IPS-18c (cell line): ENCODE results near the gene POMC.
A peak's percentile ranks its signal among the peaks of the same experiment; 100 is the strongest.
"Not testable (repeated sequence)": the region's sequence is repeated elsewhere in the genome, so short reads cannot be mapped to it uniquely, and the experiment has no call there.

ENCODE experiments used
- H3K4me3 ChIP-seq: 2 replicates; pipeline ENCODE4 v1.7.0; 2013; ENCODE audit warnings: low read depth, mild to moderate bottlenecking, low read length, moderate library complexity; ENCODE audit not compliant: insufficient read depth
- H3K9me3 ChIP-seq: one replicate; pipeline ENCODE4 v1.6.1; 2013; ENCODE audit warnings: mild to moderate bottlenecking, low read length, moderate library complexity; ENCODE audit not compliant: control insufficient read depth, insufficient read depth

The POMC gene

DNA sequence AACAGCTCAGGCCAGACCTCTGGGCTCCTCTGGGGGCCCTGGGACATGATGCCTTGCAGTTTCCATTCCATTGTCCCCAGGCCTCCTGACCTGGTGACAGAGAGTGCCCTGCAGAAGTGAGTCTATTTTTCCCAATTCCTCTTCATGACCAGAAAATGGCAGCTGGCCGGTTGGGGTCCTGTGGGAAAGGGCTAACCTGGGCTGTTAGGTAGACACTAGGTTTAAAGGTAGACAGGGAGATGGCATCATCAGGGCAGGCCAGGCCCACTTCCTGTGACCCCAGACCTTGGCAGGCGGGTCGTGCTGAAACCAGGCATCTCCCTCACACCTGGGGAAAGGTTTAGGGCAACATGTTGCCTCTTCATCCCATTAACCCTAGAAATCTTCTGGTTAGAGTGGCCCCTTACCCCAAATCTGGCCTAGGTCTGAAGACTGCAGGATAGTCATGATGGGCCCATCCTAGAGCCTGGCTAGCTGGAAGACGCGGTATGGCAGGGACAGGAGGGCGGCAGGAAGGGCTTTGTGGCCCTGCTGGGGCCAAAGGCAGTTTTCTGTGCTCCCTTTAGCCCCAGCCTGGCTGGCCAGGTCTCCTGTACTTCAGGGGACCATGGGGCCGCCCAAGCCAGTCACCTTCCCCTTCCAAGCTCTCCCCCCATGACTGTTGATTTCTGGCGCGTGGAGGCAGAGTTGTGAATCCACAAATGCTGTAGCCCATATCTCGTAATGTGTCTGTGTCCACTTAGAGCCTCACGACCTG lies 10.1 kb downstream of the POMC start:
- no peak overlapping the region for H3K4me3 ChIP-seq

DNA sequence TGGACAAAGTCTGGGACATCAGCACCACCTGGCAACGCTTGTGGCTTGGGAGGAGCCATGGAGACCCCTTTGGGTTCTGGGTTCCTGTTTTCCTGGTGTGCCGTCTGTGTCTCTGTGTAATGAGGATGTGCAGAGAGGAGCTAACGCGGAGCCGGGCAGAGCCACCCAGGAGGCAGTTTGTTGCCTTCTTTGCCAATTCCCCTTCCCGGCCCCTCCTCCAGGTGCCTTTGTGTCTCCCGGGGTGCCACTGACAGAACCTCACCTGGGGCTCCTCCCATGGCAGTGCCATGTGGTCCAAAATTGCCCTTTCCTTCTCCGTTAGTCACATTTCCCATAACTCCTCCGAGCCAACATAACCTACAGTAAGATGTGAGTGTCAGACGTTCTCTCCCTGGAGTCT lies 13.0 kb downstream of the POMC start:
- H3K9me3 ChIP-seq: no peaks in the 10 kb centered on the region
- no peak overlapping the region for H3K4me3 ChIP-seq

More for the DNA sequence above, 10.1 kb downstream of the POMC start:
- no peaks in the 10 kb centered on the region for H3K9me3 ChIP-seq

DNA sequence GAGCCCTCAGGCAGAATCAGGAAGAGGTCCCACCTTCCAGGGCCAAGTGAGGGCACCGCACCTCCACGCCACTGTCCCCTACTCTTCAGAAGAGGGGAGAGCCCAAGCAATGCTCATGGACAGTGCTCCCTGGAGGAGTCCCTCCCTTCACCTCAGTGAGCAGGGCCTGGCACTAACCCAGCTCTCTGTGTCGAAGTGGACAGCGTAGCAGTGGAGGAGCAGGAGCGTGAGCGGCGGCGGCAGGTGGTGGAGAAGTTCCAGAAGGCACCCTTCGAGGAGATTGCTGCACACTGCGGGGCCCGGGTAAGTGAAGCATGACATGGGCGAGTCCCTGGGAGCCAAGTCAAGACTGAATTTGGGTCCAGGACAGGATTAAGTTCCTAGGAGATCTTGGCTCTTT lies 16.7 kb downstream of the POMC start:
- Histone ChIP-seq H3K4me3 (no peak overlapping the region), H3K9me3 (no peaks in the 10 kb centered on the region)

DNA sequence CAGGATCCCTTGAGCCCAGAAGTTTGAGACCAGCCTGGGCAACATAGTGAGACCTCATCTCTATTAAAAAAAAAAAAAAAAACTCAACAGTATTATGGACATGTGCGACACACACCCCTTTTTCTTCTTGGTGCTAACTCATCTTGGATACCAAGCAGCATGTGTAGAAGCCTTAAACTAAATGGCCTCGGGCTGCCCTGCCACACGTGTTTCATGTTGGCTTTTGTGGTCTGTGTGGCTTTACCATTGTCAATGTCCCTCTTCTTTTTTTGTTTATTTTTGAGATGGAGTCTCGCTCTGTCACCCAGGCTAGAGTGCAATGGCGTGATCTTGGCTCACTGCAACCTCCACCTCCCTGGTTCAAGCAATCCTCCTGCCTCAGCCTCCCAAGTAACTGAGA lies 17.4 kb downstream of the POMC start:
- not testable (repeated sequence) for H3K4me3 ChIP-seq, H3K9me3 ChIP-seq

DNA sequence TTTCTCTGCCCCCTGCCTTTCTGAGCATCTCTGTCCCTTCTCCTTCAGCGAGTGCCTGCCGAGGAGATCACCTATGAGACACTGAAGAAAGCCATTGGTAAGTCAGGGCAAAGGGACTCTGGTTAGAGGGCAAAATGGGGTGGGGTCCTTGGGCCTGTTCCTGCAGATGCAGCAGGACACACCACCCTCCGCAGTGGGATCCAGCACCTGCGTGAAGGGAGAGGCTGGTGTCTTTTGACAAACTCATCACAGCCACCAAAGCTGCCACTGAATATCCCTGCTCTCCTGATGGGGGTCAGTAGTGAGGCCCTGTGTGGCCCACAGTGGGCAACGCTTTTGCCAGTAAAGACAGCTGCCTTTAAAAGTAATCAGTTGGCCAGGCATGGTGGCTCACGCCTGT lies 18.7 kb downstream of the POMC start:
- H3K9me3 ChIP-seq: no peaks in the 10 kb centered on the region
- no peak overlapping the region for H3K4me3 ChIP-seq

DNA sequence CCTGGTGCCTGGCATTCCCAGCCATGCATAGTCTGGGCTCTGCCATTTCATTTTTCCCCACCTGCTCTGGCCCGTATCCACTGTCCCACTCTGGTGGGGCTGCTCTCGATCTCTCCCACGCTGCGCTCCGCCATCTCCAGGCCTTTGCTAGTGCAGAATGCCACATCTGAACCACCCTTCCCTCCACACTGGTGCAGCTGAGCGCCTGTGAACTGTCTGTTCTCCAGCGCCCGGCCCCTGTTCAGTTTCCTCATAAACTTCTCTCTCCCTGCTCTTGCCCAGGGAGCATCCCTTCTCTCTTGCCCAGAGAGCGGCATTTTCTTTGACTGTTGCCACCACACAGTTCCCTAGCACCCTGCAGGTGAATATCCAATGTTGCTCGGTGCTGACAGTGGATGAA lies 21.5 kb downstream of the POMC start:
- H3K9me3 ChIP-seq: no peaks in the 10 kb centered on the region
- no peak overlapping the region for H3K4me3 ChIP-seq

DNA sequence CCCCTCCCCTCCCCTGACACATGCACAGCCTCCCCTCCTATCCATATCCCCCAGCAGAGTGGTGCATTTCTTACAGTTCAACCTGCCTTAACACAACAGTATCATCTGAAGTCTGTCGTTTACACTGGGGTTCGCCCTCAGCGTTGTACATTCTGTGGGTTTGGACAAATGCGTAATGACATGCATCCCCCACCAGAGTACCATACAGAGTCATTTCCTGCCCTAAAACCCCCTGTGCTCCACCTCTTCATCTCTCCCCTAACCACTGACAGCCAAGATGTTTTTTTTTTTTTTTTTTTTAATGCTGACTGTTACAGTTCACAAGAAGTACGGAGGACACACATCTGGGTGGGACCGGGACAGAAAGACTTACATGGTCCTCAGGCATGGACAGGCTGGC lies 22.6 kb downstream of the POMC start:
- H3K9me3 ChIP-seq: no peaks in the 10 kb centered on the region

DNA sequence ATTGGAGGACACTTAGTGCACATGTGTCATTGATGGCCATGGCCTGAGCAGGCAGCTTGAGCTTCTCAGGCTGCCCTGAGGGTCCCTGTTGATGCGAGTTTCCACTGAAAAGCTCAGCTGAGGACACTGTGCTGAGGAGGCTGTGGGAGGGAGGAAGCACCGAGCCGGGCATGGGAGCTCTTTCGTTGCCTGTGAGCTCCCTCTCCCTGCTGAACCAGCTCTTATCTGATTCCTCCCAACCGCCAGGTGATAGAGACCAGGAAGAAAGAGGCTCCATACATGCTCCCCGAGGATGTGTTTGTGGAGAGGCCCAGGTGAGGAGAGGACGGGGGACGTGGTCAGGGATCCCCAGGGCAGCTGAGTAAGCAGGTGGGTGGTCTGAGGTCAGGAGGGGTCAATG lies 27.3 kb downstream of the POMC start:
- Histone ChIP-seq H3K9me3 (no peaks in the 10 kb centered on the region), H3K4me3 (no peak overlapping the region)

More for the DNA sequence above, 22.6 kb downstream of the POMC start:
- H3K4me3 ChIP-seq: no peak overlapping the region

DNA sequence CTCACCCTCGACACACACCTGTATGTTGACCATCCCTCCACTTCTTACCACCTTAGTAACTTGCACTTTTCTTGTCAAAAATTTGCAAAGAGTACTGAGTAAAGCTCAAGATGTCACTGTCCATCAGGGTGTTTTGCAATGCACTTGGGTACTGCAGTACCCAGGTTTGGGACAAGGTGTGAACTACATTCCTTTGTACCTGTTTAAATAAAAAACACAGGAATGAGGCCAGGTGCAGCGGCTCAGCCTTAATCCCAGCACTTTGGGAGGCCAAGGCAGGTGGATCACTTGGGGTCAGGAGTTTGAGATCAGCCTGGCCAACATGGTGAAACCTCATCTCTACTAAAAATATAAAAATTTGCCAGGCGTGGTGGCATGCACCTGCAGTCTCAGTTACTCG lies 27.8 kb downstream of the POMC start:
- not testable (repeated sequence) for H3K9me3 ChIP-seq, H3K4me3 ChIP-seq

DNA sequence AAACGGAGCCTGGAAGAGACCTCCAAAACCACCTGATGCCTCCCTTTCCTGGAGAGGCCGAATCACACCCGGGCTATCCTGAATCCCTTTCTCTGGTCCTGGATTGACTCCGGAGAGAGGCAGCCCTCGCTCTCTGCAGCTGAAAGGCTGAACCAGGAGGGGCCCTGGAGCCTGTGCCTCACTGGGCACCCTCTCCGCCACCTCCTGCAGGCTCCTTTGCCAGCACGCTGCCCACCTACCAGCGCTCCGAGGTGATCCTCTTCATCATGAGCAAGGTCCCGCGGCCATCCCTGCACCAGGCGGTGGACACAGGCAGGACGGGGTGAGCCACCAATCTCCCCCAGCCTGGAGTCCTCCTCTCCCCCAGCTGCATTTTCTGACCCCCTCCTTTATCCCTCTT lies 35.7 kb downstream of the POMC start:
- H3K4me3 ChIP-seq: no peak overlapping the region
- H3K9me3 ChIP-seq: no peaks in the 10 kb centered on the region

DNA sequence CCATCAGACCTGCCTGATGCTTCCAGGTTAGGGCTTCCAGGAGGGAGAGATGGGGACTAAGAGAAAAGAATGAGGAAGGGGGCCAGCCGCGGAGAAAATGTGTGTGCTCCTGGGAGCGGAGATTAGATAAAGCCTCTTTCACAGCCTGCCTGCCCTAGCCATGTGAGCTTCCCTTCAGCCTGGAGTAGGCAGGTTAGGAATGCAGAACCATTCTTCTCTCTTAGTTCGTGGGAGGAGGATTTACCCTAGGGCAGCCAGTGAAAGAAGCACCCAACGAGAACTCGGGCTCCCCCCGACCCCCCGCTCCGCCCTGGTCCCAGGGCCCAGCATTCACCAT lies 36.1 kb downstream of the POMC start:
- Histone ChIP-seq H3K9me3 (no peaks in the 10 kb centered on the region), H3K4me3 (no peak overlapping the region; the same call in 1 of the 2 replicates)

DNA sequence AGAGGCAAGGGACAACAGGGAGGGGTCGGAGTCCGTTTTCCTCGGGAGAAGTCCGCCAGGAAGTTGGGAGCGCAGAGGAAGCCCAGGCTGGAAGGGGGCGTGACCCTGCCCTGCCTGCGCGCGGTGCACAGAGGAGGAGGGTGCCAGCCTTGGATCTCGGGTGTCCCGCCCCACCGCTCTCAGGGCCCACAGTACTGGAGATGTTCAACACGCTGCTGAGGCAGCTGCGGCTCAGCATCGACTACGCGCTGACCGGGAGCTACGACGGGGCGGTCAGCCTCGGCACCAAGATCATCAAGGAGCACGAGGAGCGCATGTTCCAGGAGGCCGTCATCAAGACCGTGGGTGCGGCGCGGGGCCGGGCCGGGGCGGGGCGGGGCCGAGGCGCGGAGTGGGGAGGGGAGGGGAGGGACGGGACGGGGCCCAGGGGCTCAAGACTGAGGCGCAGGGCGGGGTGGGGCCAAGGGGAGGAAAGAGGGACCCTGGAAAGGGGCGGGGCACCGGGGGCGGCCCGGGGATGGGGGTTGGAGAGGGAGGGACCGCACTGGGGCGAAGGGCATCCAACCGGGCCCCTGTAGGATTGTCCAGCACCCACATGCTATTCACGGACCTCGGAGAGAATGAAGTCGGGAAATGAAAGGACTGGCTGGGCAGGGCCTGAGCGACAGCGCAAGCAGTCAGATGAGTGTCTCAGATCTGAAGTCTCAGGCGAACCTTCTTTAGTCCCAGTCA lies 36.6 kb downstream of the POMC start:
- no peaks in the 10 kb centered on the region for H3K9me3 ChIP-seq
- peak overlapping the region; percentile 9; the same call in 1 of the 2 replicates for H3K4me3 ChIP-seq

DNA sequence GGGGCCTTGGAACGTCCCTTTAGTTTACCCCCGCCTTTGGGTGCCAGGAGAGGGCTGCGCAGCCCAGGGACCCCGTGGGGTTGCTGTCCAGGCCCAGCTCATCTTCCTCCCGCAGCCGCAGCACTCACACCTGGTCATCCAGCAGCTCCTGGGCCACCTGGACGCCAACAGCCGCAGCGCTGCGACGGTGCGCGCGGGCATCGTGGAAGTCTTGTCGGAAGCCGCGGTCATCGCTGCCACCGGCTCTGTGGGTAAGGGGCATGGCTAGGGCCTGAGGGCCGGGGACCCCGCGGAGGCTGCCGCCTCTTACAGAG lies 37.2 kb downstream of the POMC start:
- Histone ChIP-seq H3K9me3 (no peaks in the 10 kb centered on the region), H3K4me3 (no peak overlapping the region)

DNA sequence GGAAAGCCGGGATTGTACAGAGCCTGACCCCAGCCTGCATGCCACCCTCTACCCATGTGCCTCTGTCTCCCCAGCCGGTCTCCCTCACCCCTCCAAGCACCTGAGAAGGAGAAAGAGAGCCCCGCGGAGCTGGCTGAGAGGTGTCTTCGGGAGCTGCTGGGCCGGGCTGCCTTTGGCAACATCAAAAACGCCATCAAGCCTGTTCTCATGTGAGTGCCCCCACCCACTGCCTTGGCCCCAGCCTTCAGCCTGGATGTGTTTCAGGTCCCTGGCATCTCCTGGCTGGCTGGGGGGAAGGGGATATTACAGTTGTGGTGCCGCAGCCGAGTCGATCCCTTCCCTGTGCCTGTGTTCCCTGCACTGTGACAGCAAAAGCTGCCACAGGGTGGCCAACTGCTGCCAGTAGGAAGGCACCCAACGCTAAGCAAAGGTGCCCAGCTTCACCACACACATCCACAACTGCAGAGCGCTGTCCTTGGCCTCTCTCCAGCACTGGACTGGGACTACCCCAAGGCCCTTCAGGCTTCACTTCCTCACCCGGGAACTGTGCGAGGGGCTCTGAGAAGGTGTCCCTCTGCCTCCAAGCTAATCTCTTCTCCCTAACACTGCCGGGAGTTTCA lies 38.4 kb downstream of the POMC start:
- no peak overlapping the region for H3K4me3 ChIP-seq
- H3K9me3 ChIP-seq: no peaks in the 10 kb centered on the region

DNA sequence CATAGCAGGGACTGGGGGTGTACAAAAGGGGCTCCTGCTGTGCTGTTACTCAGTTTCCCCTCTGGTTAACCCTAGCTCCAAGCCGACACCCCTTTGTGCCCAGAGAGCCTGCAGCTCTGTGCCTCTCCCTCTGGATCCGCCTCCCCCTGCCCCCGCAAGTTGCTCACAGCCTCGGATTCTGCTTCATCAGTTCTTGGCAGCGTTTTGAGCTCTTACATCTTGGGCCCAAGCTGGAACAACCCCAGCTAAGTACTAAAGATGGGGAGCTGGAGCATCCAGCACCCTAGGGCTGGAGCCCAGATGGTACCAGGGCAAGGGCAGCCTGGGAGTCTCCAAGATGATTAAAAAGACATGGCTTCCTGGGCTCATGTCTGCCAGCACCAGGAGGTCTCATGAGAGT lies 40.7 kb downstream of the POMC start:
- no peak overlapping the region for H3K4me3 ChIP-seq

DNA sequence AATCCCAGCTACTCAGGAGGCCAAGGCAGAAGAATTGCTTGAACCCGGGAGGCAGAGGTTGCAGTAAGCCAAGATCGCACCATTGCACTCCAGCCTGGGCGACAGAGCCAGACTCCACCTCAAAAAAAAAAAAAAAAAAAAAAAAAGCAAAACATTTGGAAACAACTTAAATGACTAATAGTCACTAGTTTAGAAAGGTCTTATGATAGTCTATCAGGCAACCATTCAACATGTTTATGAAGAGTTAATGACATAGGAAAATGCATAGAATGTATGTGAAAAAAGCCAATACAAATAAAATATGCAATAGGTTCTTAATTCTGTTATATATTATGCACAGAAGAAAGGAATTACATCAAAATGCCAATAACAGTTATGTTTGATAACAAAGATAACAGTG lies 41.3 kb downstream of the POMC start:
- H3K4me3 ChIP-seq, H3K9me3 ChIP-seq: not testable (repeated sequence)

More for the DNA sequence above, 40.7 kb downstream of the POMC start:
- H3K9me3 ChIP-seq: no peaks in the 10 kb centered on the region

DNA sequence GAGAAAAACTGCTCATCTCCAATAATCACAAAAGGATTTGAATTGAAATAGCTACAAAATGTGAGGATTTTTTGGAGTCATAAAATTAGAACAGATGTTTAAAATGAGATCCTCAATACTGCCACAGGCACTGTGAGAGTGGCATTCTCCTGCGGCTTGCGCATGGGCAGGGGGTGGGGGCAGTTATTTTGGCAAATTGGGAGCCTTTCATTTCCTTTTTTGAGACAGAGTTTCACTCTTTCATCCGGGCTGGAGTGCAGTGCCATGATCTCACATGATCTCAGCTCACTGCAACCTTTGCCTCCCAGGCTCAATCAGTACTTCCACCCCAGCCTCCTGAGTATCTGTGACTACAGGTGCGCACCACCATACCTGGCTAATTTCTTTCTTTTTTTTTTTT lies 42.4 kb downstream of the POMC start:
- H3K9me3 ChIP-seq: no peaks in the 10 kb centered on the region
- no peak overlapping the region for H3K4me3 ChIP-seq

DNA sequence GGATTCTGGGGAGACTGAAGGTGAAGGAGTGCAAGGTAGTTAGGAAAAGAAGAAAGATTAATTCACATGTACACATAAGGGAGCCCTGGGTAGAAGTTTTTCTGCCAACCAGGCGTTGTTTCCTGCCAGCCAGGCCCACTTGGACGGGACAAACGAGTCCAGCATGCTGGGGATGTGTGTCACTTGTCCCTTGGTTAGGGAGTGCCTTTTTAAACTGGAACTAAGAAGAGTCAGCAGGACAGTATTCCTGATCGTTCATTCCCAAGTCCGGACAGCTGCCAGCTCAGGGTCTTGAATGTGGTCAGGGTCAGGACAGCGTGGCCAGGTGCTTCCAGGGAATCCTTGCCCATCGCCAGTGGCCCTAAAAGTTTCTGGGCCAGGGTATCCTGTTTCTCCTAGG lies 43.2 kb downstream of the POMC start:
- Histone ChIP-seq H3K4me3 (no peak overlapping the region), H3K9me3 (no peaks in the 10 kb centered on the region)
